Heart right ventricle (tissue), 16 donors: ENCODE measurements around the gene ABHD16A. TPM values are rescaled to one million over a fixed set of nuclear protein-coding genes. Genes with fewer than 3 reads are reported as not detected.

Experiments used
- ATAC-seq, 8 donors: fragments of 200-7000 bp; cut with Tn5 transposase; one replicate each; pipeline ENCODE4 v1.9.1; 2020; ENCODE audit warnings: mild to moderate bottlenecking in 8 of 8, moderate library complexity in 8 of 8, moderate number of reproducible peaks in 1 of 8
- DNase-seq, 2 donors: peaks; one replicate each; pipeline ENCODE4 v3.0.0-alpha.2; 2020
- H3K27ac ChIP-seq, 10 donors: fragments of 200-600 bp; sonication (generic) in 2 of 10; one replicate each; pipeline versions ENCODE4 v1.5.0 to v1.8.0; 2020 to 2022; ENCODE audit warnings: mild to moderate bottlenecking in 3 of 10
- H3K27me3 ChIP-seq, 7 donors: fragments of 200-600 bp; one replicate each; pipeline ENCODE4 v1.8.0; 2021 to 2022; ENCODE audit warnings: mild to moderate bottlenecking in 2 of 7
- H3K36me3 ChIP-seq, 9 donors: fragments of 200-600 bp; sonication (generic) in 1 of 9; one replicate each; pipeline versions ENCODE4 v1.5.0 to v1.8.0; 2020 to 2022; ENCODE audit warnings: mild to moderate bottlenecking in 2 of 9
- H3K4me1 ChIP-seq, 9 donors: fragments of 200-600 bp; sonication (generic) in 1 of 9; one replicate each; pipeline versions ENCODE4 v1.5.0 to v1.8.0; 2020 to 2022; ENCODE audit warnings: mild to moderate bottlenecking in 4 of 9
- H3K4me3 ChIP-seq, 10 donors: fragments of 200-600 bp; sonication (generic) in 2 of 10; one replicate each; pipeline versions ENCODE4 v1.5.0 to v1.8.0; 2020 to 2022; ENCODE audit warnings: mild to moderate bottlenecking in 7 of 10, moderate library complexity in 2 of 10
- H3K9me3 ChIP-seq, 11 donors: fragments of 200-600 bp in 10 of 11; sonication (generic) in 2 of 11; one replicate each; pipeline versions ENCODE4 v1.5.0 to v1.8.0; 2013 to 2022; ENCODE audit warnings: mild to moderate bottlenecking in 2 of 11, control low read depth in 1 of 11, moderate library complexity in 1 of 11
- CTCF ChIP-seq, 9 donors: fragments of 200-600 bp; sonication (generic) in 2 of 9; IDR thresholded peaks; one replicate each; pipeline versions ENCODE4 v1.5.0 to v1.8.0; 2021 to 2022; ENCODE audit warnings: antibody characterized with exemption in 9 of 9, mild to moderate bottlenecking in 5 of 9, moderate library complexity in 1 of 9
- WGBS, 2 donors: extraction: QIAGEN DNeasy Blood & Tissue Kit; methylation state at CpG; one replicate each; pipeline ENCODE4 v1.1.7; 2013; ENCODE audit warnings: inconsistent platforms in 1 of 2; 5-methylcytosine and 5-hydroxymethylcytosine counted together
- intact Hi-C, 10 donors: fragments of 100-400 bp; cut with DNase I; formaldehyde crosslinking; loops; one replicate each; pipeline versions ENCODE4 v1.11.1 to v1.14.2; 2022
- long read RNA-seq, 3 donors: library from polyadenylated mRNA; unstranded; transcript quantifications; one replicate each; pipeline ENCODE4 v2.0.0, GENCODE V29; 2020 to 2021
- polyA plus RNA-seq, 2 donors: library from polyadenylated mRNA; stranded (reverse); fragments of 200-250 nt; gene quantifications; one replicate each; pipeline ENCODE4 v1.2.3, GENCODE V29; 2013
- total RNA-seq, 10 donors: library from RNA; stranded (reverse); fragmentation: NEBNext Ultra II Directional in 3 of 10; extraction: Animal tissue kit (Norgen Biotek cat#: 25700) in 3 of 10; gene quantifications; one replicate each; pipeline versions ENCODE4 v1.2.1 to v1.2.4, GENCODE V29; 2021 to 2023
- donor health status: Arrhythmogenic right ventricular cardiomyopathy.
- donor health status: ischemic (EF 13 %, LVEDD 7.1; RV severe dilation, severe dysfunction).
- donor health status: healthy with polysubstance abuse.
- donor health status: DM: no; HTN: yes; CAD: no.
- donor health status: DM: no; HTN: no; CAD: no.
- donor health status: ischemic (EF 25% LVEDD 6.9; RV normal size, moderate dysfunction).
- donor health status: ischemic (EF 25% LVEDD 5.7; RV mildly dilated, moderate dysfunction).
- donor health status: healthy.
- donor health status: DM: yes; HTN: yes; CAD: no.
- donor health status: Ischemic cardiomyopathy.
- donor health status: ischemic (EF 35%, LVEDD 5.7; RV mildly dilated, moderate dysfunction).
- donor health status: nonischemic (EF 11% LVEDD 7.7; RV severe dilation, severe dysfunction).
- donor health status: DM: yes; HTN: yes; CAD: no.
- donor health status: PGD.
- donor health status: ischemic (EF 29% LVEDD 5.4; RV normal size, mild dysfunction).
- donor health status: nonischemic (EF 23%, LVEDD 6.1; RV moderate dilation, normal function).

ABHD16A gene
- total RNA-seq (10 to 100 TPM; 24.3 to 40.3 (median 28.7) TPM), polyA plus RNA-seq (10 to 100 TPM; 28.0 to 45.2 TPM)
- long read RNA-seq, donor 1, transcript ABHD16A-201 (20 exons, 2,103 nt) = major isoform, 45 of 66 reads
- long read RNA-seq, donor 1, partial matches to known transcripts = 2 of 66 reads
- long read RNA-seq, donor 1, other reads (novel, unspliced or antisense) = 15 of 66 reads
- long read RNA-seq, donor 2, transcript ABHD16A-201 (20 exons, 2,103 nt) = major isoform, 46 of 51 reads
- long read RNA-seq, donor 2, partial matches to known transcripts = 0 of 51 reads
- long read RNA-seq, donor 2, other reads (novel, unspliced or antisense) = 3 of 51 reads
- long read RNA-seq, donor 3, transcript ABHD16A-201 (20 exons, 2,103 nt) = major isoform, 120 of 143 reads
- long read RNA-seq, donor 3, partial matches to known transcripts = 5 of 143 reads
- long read RNA-seq, donor 3, other reads (novel, unspliced or antisense) = 17 of 143 reads

DNA sequence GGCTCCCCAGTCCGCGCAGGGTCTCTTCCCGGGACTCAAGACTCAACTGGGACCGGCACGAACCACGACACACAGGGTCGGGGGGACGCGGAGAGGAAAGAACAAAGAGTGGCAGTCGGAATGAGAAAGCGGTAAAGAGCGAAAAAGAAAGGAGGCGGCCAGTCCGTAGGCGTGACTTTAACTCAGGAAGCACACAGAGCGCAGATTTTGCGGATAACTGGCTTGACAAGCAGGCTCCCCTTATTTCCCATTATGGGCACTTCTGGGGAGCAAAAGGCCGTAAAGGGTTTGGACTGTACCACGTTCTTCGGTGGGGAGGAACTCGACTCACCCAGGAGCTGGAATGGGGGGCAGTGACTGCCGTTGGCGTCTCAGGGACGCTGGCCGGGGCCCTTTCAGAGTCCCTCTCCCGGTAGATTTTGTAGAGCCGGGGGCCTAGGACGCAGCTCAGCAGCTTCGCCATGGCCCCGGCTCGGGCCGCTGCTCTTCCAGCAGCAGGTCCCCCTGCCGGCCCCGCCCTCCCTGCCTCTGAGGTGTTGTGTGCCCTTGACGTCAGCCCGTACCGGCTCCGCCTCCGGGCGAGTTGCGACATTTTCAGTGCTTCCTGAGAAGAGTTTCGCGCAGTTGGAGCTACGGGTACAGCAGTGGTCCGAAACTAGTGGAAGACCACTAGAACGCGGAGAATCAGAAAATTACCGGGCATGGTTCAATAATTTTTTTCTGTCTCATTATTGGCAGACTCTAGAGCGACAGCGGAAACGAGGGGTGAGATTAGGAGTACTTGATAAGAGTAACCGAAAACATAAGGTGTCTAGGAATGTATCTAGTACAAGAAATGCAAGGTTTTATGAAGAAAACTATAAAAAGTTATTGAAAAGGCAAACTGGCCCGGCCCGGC, at the start of gene ABHD16A:
TSS of gene ABHD16A (minus strand) at position 506 of the 898 bp plus-strand sequence. CDS start at position 463, 43 bp downstream.
- Histone ChIP-seq H3K27ac (peak within 1 kb of the TSS; percentile 91 to 99 (median 96)), H3K9me3 (no peaks in the 10 kb centered on the region), H3K4me1 (peaks cover 11 to 32% (median 22%) of the 10 kb centered on the region in 9 donors), H3K36me3 (peaks cover 0 to 33% (median 11%) of the 10 kb centered on the region in 9 donors), H3K4me3 (peak within 1 kb of the TSS; percentile 56 to 89 (median 78)), H3K27me3 (no peaks in the 10 kb centered on the region)
- intact Hi-C loops = no loop called here
- ATAC-seq (peak; percentile 98 to 99 (median 99)), DNase-seq (peak; percentile 99)
- 0 to 1% methylated on average over 53 to 54 of the region's 54 CpGs for WGBS, 2 donors
- peak in 3 of 9 donors; percentile 12 to 28 (median 27) for TF ChIP-seq CTCF (IDR thresholded peaks at IDR 0.05)

DNA sequence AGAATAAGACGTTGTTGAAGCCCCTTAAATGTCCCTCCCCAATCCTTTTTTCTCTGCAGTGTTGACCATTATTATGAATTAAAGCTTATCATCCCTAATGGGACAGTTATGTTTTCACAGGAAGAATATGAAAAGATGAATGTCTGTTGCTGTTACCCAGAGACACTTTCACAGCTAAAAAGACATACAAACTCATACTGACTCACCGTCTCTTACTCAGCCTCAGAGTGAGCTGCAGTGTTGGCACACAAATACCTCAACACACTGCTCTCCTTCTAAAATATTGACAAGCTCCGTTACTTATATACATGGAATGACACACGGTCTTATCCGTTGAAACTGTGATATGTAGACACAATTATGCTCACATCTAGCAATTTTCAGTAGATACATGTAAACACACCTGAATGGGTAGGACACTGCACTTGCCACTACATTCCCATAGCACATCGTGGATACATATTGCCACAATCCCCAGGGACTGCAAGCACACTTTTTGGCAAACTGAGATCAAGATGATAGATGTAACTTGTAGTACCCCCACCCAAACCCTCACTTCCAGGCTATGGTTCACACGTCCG, 49.7 kb upstream of the ABHD16A start:
- H3K4me3 ChIP-seq = no peak overlapping the region
- no peak for DNase-seq
- 77% methylated on average over 8 of the region's 8 CpGs for WGBS, 2 donors
- no peak overlapping the region for H3K27ac ChIP-seq
- TF ChIP-seq CTCF (IDR thresholded peaks at IDR 0.05) = no peak
- no peak for ATAC-seq
- H3K4me1 ChIP-seq = no peaks in the 10 kb centered on the region
- H3K27me3 ChIP-seq = no peaks in the 10 kb centered on the region
- intact Hi-C loops = no loop called here
- H3K9me3 ChIP-seq = no peaks in the 10 kb centered on the region
- H3K36me3 ChIP-seq = no peaks in the 10 kb centered on the region

GRCh38 chr6:31750411-31751022, 47.4 kb upstream of the ABHD16A start:
- Histone ChIP-seq H3K4me1 (no peaks in the 10 kb centered on the region), H3K4me3 (no peak overlapping the region), H3K36me3 (peaks cover 0 to 8% (median 0%) of the 10 kb centered on the region in 9 donors), H3K9me3 (no peaks in the 10 kb centered on the region), H3K27ac (no peak overlapping the region), H3K27me3 (no peaks in the 10 kb centered on the region)
- TF ChIP-seq CTCF (IDR thresholded peaks at IDR 0.05) = no peak
- WGBS, 2 donors = 86 to 87% methylated on average over 7 of the region's 7 CpGs
- ATAC-seq (peak in 2 of 8 donors; percentile 53 to 58), DNase-seq (no peak)
- intact Hi-C loops = no loop called here
